ENCODE results near the gene PCBD1.

DNA sequence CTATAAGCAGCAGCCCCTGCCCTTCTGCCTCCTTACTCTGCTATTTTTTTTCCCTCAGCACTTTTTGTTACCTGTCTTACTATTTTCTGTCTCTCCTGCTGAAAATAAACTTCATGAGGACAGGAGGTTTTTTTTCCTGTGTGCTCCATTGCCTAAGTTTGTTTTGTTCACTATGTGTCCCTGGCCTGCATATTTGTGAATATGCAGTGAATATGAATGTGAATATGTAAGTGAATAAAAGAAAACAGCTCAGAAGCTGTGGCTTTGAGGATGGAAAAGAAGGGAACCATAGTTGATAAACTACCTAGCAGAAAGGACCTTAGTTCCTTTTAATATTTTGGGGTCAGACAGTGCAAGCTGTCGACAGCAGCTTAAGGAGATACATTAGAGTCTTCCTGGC is 34.9 kb downstream of the PCBD1 start:
- TF ChIP-seq REST (IDR thresholded peaks at IDR 0.05; ENCODE audit: low read depth) (no peak), CREB1 (IDR thresholded peaks at IDR 0.05; ENCODE audit: low read depth) (no peak), MAX (IDR thresholded peaks at IDR 0.05) (no peak), RAD21 (IDR thresholded peaks at IDR 0.05; ENCODE audit: low read depth) (no peak), YY1 (IDR thresholded peaks at IDR 0.05; ENCODE audit: low read depth) (no peak), TAF1 (IDR thresholded peaks at IDR 0.05; ENCODE audit: low read depth) (no peak), TCF12 (IDR thresholded peaks at IDR 0.05; ENCODE audit: low read depth) (no peak), ZBTB7A (IDR thresholded peaks at IDR 0.05; ENCODE audit: low read depth) (no peak), NFIC (IDR thresholded peaks at IDR 0.05) (no peak), FOXM1 (IDR thresholded peaks at IDR 0.05; ENCODE audit: borderline replicate concordance, low read depth) (no peak), EGR1 (IDR thresholded peaks at IDR 0.05) (no peak), CEBPB (IDR thresholded peaks at IDR 0.05) (no peak), EP300 (IDR thresholded peaks at IDR 0.05; ENCODE audit: borderline replicate concordance) (no peak)
- TF ChIP-seq, protein P1, sequence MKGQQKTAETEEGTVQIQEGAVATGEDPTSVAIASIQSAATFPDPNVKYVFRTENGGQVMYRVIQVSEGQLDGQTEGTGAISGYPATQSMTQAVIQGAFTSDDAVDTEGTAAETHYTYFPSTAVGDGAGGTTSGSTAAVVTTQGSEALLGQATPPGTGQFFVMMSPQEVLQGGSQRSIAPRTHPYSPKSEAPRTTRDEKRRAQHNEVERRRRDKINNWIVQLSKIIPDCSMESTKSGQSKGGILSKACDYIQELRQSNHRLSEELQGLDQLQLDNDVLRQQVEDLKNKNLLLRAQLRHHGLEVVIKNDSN (IDR thresholded peaks at IDR 0.05), result no peak
